Measurements from ENCODE around the gene TFIP11. TPM values are rescaled to one million over a fixed set of nuclear protein-coding genes. Genes with fewer than 3 reads are reported as not detected.
A peak's percentile ranks its signal among the peaks of the same experiment; 100 is the strongest.

Gene TFIP11
- total RNA-seq, 2 donors from 2014 or later, result 28.4 to 28.9 TPM

DNA sequence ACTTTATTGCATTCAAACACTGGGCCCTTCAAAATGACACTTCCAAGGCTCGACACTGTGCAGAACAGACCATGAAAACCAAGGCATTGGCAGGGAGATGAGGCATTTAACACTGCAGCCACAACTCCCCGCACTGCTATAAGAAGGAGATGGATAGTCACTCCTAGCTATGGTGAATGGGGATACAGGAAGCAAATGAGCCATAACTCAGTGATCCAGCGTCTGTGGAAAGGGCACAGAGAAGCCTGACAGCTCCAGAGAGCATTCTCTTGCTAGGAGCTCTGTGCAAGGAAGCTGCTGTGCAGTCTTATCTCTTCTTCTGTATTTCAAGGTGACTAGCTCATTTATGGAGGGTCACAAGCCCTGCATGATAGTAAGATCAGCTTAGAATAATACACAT, 49.6 kb downstream of the TFIP11 start:
- Histone ChIP-seq H3K9ac (ENCODE audit: extremely low read depth, low read length, poor library complexity, severe bottlenecking) (no peak overlapping the region), H3K4me3 (ENCODE audit: low read length) (no peak overlapping the region), H3K9me3 (ENCODE audit: control insufficient read depth, low read length) (no peaks in the 10 kb centered on the region), H3K27me3 (ENCODE audit: control insufficient read depth, insufficient read depth, low read length, poor library complexity, severe bottlenecking) (no peaks in the 10 kb centered on the region), H3K4me1 (ENCODE audit: control insufficient read depth, insufficient read depth, low read length) (peaks cover 7% of the 10 kb centered on the region), H3K27ac (ENCODE audit: low read depth, low read length) (peak overlapping the region; percentile 79), H3K36me3 (ENCODE audit: control insufficient read depth, insufficient read depth, low read length) (peaks cover 73% of the 10 kb centered on the region)
- Mint-ChIP-seq H3K27ac (no peak overlapping the region), H3K4me3 (no peak overlapping the region), H3K27me3 (ENCODE audit: insufficient read depth) (no peaks in the 10 kb centered on the region), H3K4me1 (peaks cover 6% of the 10 kb centered on the region), H3K9me3 (no peaks in the 10 kb centered on the region), H3K36me3 (ENCODE audit: low read depth) (peaks cover 50% of the 10 kb centered on the region)
- DNase-seq, result no peak
- 78 to 88% methylated on average over 2 to 3 of the region's 3 CpGs for WGBS, 2 experiments (ENCODE audit: insufficient coverage in 1 of 2, insufficient read length in 1 of 2)
- TF ChIP-seq, protein P1, sequence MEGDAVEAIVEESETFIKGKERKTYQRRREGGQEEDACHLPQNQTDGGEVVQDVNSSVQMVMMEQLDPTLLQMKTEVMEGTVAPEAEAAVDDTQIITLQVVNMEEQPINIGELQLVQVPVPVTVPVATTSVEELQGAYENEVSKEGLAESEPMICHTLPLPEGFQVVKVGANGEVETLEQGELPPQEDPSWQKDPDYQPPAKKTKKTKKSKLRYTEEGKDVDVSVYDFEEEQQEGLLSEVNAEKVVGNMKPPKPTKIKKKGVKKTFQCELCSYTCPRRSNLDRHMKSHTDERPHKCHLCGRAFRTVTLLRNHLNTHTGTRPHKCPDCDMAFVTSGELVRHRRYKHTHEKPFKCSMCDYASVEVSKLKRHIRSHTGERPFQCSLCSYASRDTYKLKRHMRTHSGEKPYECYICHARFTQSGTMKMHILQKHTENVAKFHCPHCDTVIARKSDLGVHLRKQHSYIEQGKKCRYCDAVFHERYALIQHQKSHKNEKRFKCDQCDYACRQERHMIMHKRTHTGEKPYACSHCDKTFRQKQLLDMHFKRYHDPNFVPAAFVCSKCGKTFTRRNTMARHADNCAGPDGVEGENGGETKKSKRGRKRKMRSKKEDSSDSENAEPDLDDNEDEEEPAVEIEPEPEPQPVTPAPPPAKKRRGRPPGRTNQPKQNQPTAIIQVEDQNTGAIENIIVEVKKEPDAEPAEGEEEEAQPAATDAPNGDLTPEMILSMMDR (conservative IDR thresholded peaks at IDR 0.05), result no peak

DNA sequence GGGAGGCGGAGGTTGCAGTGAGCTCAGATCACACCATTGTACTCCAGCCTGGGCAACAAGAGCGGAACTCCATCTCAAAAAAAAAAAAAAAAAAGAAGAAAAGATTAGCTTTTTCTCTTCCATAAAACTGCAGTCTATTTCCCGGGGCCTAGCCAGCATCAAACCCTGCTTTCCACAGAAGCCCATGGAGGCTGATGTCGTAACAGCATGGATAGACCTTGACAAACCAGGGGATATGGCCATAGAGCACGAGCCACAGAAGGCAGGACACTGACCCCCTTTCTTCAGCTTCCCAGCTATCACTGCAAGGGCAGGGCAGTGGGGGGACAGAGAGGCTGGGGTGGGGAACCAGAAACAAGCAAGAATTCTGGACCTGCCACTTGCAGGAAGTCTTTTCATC, 50.2 kb downstream of the TFIP11 start:
- Histone ChIP-seq H3K4me1 (ENCODE audit: control insufficient read depth, insufficient read depth, low read length) (peaks cover 7% of the 10 kb centered on the region), H3K9ac (ENCODE audit: extremely low read depth, low read length, poor library complexity, severe bottlenecking) (no peak overlapping the region), H3K27me3 (ENCODE audit: control insufficient read depth, insufficient read depth, low read length, poor library complexity, severe bottlenecking) (no peaks in the 10 kb centered on the region), H3K27ac (ENCODE audit: low read depth, low read length) (no peak overlapping the region), H3K4me3 (ENCODE audit: low read length) (no peak overlapping the region), H3K36me3 (ENCODE audit: control insufficient read depth, insufficient read depth, low read length) (peaks cover 72% of the 10 kb centered on the region), H3K9me3 (ENCODE audit: control insufficient read depth, low read length) (no peaks in the 10 kb centered on the region)
- Mint-ChIP-seq H3K9me3 (no peaks in the 10 kb centered on the region), H3K27me3 (ENCODE audit: insufficient read depth) (no peaks in the 10 kb centered on the region), H3K4me3 (no peak overlapping the region), H3K27ac (no peak overlapping the region), H3K36me3 (ENCODE audit: low read depth) (peaks cover 54% of the 10 kb centered on the region), H3K4me1 (peaks cover 6% of the 10 kb centered on the region)
- DNase-seq, result no peak
- TF ChIP-seq, protein P1 (conservative IDR thresholded peaks at IDR 0.05), result no peak
- 94 to 96% methylated on average over 4 to 5 of the region's 5 CpGs for WGBS, 2 experiments (ENCODE audit: insufficient coverage in 1 of 2, insufficient read length in 1 of 2)

DNA sequence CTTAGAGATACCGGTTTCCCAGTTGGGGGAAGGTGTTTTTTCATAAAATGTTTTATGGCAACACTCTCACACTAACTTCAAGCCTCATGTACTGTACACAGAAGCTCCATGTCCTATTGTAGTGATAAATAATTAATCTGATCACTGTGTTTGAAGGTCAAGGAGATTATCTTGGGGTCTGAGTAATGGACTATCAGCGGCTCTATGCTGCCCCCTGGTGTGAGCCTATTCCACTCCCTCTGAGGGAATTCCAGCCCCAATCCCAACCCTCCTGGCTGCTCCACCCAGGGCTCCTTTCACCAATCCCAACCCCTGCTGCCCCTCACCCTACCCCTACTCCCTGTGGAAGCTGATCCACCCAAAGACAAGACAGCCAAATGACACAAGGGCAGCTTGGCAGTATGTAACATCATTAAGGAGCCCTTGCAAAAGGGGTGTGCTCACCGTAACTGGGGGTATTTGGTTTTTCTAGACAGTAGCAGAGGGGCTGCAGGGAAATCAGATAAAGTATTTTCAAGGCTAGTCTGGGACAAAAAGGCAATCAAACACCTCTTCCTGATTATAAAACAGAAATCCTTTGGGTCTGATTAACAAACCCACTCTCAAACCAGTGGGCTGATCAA, 51.0 kb downstream of the TFIP11 start:
- Mint-ChIP-seq H3K27ac (peak overlapping the region; percentile 84), H3K9me3 (no peaks in the 10 kb centered on the region), H3K36me3 (ENCODE audit: low read depth) (peaks cover 48% of the 10 kb centered on the region), H3K27me3 (ENCODE audit: insufficient read depth) (no peaks in the 10 kb centered on the region), H3K4me1 (peaks cover 6% of the 10 kb centered on the region), H3K4me3 (no peak overlapping the region)
- Histone ChIP-seq H3K9ac (ENCODE audit: extremely low read depth, low read length, poor library complexity, severe bottlenecking) (no peak overlapping the region), H3K36me3 (ENCODE audit: control insufficient read depth, insufficient read depth, low read length) (peaks cover 65% of the 10 kb centered on the region), H3K4me3 (ENCODE audit: low read length) (no peak overlapping the region), H3K27ac (ENCODE audit: low read depth, low read length) (no peak overlapping the region), H3K9me3 (ENCODE audit: control insufficient read depth, low read length) (no peaks in the 10 kb centered on the region), H3K4me1 (ENCODE audit: control insufficient read depth, insufficient read depth, low read length) (peaks cover 7% of the 10 kb centered on the region), H3K27me3 (ENCODE audit: control insufficient read depth, insufficient read depth, low read length, poor library complexity, severe bottlenecking) (no peaks in the 10 kb centered on the region)
- TF ChIP-seq, protein P1 (conservative IDR thresholded peaks at IDR 0.05), result peak; percentile 94
- 29 to 51% methylated on average over 1 to 3 of the region's 3 CpGs for WGBS, 2 experiments (ENCODE audit: insufficient coverage in 1 of 2, insufficient read length in 1 of 2)
- DNase-seq, result peak; percentile 95

Measured in endodermal cell (in vitro differentiated cells).